Measurements from ENCODE around the gene PLCB1.

Gene PLCB1

GRCh38 chr20:8215361-8215781, 83.3 kb downstream of the PLCB1 start:
- no peak for DNase-seq

GRCh38 chr20:8216375-8217200, 84.5 kb downstream of the PLCB1 start:
- DNase-seq: no peak

GRCh38 chr20:8218861-8219260, 86.8 kb downstream of the PLCB1 start:
- no peak for DNase-seq

DNA sequence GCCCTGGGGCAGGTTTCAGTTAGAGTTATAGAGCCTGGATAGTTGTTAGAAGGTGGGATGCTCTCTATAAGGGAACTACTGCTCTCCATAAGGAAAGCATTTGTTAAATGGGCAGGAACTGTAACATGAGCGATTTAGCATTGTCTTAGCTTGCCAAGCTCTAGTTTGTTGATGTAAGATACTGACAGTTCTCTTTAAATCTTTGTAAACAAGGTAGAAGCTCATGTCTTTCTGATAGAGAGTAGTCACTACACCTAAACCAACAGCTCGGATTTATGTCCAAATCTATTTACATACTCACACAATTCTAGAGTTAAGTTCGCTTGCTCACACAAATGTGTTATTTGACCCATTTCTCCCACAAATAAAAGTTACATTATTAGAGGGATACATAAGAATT, 87.3 kb downstream of the PLCB1 start:
- DNase-seq: no peak

DNA sequence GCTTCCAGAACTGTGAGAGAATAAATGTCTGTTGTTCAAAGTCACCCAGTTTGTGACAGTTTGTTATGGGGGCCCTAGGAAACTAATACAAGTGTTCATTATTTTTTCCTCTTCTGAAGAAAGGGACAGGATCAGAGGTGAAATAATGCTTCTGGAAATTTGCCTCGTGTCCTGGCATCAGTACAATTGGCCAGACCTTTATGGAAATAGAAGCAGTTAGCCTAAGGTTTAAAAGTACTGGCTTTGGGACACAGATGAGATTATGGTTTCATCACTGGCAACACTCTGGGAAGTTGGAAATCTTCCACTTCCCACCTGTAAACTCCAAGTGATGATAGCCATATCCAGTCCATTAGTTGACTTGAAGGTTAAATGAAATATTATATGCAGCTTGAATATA, 88.7 kb downstream of the PLCB1 start:
- no peak for DNase-seq

DNA sequence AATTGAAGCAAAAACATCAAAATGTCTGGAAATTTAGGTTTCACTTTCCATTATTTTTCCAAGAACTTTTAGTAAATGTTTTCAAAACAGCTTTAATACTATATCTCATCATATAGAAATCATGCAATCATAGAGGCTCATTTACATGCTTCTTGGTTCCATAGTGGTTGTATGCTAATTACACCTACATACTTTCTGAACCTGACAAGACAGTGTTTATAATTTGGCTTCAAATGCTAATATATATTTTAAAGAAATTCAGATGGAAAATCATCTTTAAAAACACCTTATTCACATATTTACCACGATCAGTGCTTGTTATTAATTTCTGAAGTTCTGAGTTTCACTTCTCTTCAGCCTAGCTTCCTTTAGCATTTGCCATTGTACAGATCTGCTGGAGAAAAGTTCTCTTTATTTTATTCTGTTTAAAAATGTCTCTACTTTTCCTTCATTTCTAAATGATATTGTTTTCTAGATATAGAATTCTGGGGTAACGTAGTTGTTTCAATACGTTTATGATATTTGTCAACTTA, 89.9 kb downstream of the PLCB1 start:
- DNase-seq: no peak

GRCh38 chr20:8223091-8223870, 91.2 kb downstream of the PLCB1 start:
- DNase-seq: no peak

GRCh38 chr20:8225658-8226057, 93.6 kb downstream of the PLCB1 start:
- no peak for DNase-seq

GRCh38 chr20:8226106-8226505, 94.0 kb downstream of the PLCB1 start:
- DNase-seq: no peak

- no peak for DNase-seq
These were observed 95.2 kb downstream of the PLCB1 start for GRCh38 chr20:8227293-8227692.

DNA sequence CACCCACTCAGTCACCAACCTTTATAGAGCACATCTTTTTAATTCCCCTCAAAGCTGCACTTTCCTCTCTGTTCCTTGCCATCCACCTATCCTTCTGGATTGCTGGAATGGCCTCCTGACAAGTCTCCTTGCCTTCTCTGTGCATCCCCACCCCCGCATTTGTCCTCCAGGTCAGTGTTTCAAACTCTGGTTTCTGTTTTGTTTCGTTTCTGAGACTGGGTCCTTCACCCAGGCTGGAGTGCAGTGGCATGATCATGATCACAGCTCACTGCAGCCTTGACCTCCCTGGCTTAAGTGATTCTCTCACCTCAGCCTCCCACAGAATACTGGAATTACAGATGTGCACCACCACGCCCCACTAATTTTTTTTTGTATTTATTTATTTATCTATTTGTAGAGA, 96.2 kb downstream of the PLCB1 start:
- DNase-seq: no peak

GRCh38 chr20:8229090-8229489, 97.0 kb downstream of the PLCB1 start:
- DNase-seq: no peak

- DNase-seq: no peak
These were observed 99.0 kb downstream of the PLCB1 start for GRCh38 chr20:8231038-8231437.

DNA sequence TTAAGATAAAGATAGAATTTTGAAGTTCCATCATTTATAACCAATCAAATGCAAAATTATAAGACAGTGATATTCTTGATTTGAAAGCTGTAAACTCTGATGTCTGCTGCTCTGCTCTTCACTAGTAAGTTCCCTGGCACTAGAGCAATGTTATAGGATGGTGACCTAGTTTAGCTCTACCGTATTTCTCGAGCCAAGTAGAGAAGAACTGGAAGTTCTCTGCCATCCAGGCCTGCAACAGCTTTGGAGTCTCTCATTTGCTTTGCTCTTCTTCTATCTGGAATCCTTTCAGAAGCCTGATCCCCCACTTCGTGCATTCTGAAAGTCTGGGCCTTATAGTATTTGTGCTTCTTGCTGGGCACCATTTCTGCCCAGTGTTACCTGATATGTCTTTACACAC, 100.3 kb downstream of the PLCB1 start:
- DNase-seq: no peak

DNA sequence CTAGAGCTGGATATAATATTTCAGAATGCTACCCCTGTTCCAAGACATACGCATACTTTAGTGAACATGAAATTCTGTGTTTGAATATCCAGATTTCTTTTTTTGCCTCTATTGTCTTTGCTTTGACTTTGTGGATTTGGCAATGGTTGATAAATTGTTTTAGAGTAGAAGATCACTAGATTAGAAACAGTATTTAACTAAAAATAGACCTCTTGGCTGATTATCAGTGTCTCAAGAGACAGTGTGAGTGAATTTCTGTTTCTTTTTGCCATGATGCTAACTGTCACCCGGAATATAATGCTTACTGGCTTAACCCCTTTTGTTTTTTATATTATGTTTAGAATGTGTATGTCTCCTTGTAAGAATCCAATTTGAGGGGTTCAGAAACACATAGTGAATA, 102.5 kb downstream of the PLCB1 start:
- DNase-seq: no peak

GRCh38 chr20:8242066-8242465, 110.0 kb downstream of the PLCB1 start:
- DNase-seq: no peak

DNA sequence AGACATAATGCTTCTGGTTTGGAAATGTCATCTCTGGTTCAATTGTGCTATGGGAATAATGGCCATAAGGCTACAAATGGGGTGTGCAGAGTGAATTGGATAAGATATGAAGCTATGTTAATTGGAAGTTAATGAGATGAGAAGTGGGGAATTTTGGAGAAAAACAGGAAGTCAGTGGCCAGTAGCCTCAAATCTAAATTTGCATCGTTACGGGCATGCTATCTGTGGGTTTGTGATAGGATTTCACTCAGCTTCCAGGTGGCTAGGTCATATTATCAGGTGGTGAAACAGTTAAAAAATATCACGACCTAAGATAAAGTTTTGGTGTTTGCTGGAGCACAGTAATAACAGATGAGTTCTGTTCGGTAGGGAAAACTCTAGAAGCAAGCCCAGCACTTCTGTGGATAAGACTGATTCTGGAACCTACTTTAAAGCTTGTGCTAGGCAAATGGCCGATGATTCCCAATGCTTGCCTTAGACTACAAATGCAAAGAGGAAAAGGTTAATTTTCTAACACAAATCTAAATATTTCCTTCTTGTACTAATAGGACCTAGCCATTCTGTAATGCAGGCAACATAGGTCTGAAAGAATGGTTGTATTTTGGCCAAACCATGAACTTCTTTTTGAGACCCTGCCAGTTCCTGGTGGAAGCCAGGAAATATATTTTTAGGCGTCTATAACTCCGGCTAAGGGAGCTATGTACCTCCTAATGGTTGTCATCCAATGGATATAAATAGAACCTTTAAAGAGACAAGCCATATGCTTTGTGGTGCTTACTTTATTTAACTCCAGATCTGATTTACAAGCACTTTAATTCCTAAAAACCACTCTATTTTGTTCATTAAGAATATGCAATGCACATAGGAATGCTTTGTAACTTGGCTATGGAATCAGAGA, 111.0 kb downstream of the PLCB1 start:
- no peak for DNase-seq

- DNase-seq: no peak
These were observed 112.6 kb downstream of the PLCB1 start for GRCh38 chr20:8244637-8245036.

- DNase-seq: no peak
These were observed 114.1 kb downstream of the PLCB1 start for GRCh38 chr20:8246153-8246552.

GRCh38 chr20:8246716-8247115, 114.7 kb downstream of the PLCB1 start:
- no peak for DNase-seq

GRCh38 chr20:8248051-8248450, 116.0 kb downstream of the PLCB1 start:
- DNase-seq: no peak

- no peak for DNase-seq
These were observed 117.6 kb downstream of the PLCB1 start for GRCh38 chr20:8249634-8250033.
